Trophoblast cell (in vitro differentiated cells and primary cell): Measurements from ENCODE around the gene ASCC3.

Experiments
- DNase-seq, 2 donors: peaks; one replicate each; pipeline ENCODE4 v3.0.0-alpha.2; 2016
- H2AFZ ChIP-seq: 2 replicates; pipeline ENCODE4 v1.6.1; 2013; ENCODE audit warnings: low read length, moderate library complexity, mild to moderate bottlenecking; ENCODE audit not compliant: insufficient read depth, poor library complexity
- H2AK5ac ChIP-seq: 2 replicates; pipeline ENCODE4 v1.6.1; 2013; ENCODE audit warnings: mild to moderate bottlenecking, low read length
- H2BK120ac ChIP-seq: 2 replicates; pipeline ENCODE4 v1.6.1; 2013; ENCODE audit warnings: low read length, mild to moderate bottlenecking, moderate library complexity; ENCODE audit not compliant: insufficient read depth, poor library complexity
- H2BK12ac ChIP-seq: 2 replicates; pipeline ENCODE4 v1.6.1; 2013; ENCODE audit warnings: mild to moderate bottlenecking, low read length, moderate library complexity
- H2BK5ac ChIP-seq: 2 replicates; pipeline ENCODE4 v1.6.1; 2013; ENCODE audit warnings: low read length, low read depth, moderate library complexity, mild to moderate bottlenecking; ENCODE audit not compliant: poor library complexity
- H3K14ac ChIP-seq: 2 replicates; pipeline ENCODE4 v1.6.1; 2013; ENCODE audit warnings: mild to moderate bottlenecking, low read length
- H3K18ac ChIP-seq: 2 replicates; pipeline ENCODE4 v1.6.1; 2013; ENCODE audit warnings: mild to moderate bottlenecking, low read length
- H3K23ac ChIP-seq: 2 replicates; pipeline ENCODE4 v1.6.1; 2013; ENCODE audit warnings: low read length
- H3K27ac ChIP-seq: 2 replicates; pipeline ENCODE4 v1.5.1; 2013; ENCODE audit warnings: low read depth, mild to moderate bottlenecking, inconsistent platforms, low read length, moderate library complexity
- H3K27me3 ChIP-seq: 2 replicates; pipeline ENCODE4 v1.6.1; 2013; ENCODE audit warnings: inconsistent platforms, mild to moderate bottlenecking, low read length, moderate library complexity; ENCODE audit not compliant: insufficient read depth
- H3K36me3 ChIP-seq, 2 experiments: 1 replicate in 1 of 2; 2 replicates in 1 of 2; pipeline ENCODE4 v1.6.1; 2013; ENCODE audit warnings: low read length in 2 of 2, mild to moderate bottlenecking in 2 of 2, moderate library complexity in 1 of 2; ENCODE audit not compliant: insufficient read depth in 2 of 2, control insufficient read depth in 1 of 2
- H3K4ac ChIP-seq: 2 replicates; pipeline ENCODE4 v1.6.1; 2013; ENCODE audit warnings: low read depth, mild to moderate bottlenecking, low read length, moderate library complexity
- H3K4me1 ChIP-seq, 2 experiments: 1 replicate in 1 of 2; 2 replicates in 1 of 2; pipeline ENCODE4 v1.6.1; 2013; ENCODE audit warnings: low read length in 2 of 2, mild to moderate bottlenecking in 2 of 2, moderate library complexity in 1 of 2; ENCODE audit not compliant: insufficient read depth in 2 of 2, control insufficient read depth in 1 of 2
- H3K4me2 ChIP-seq: 2 replicates; pipeline ENCODE4 v1.6.1; 2013; ENCODE audit warnings: inconsistent platforms, mild to moderate bottlenecking, low read length, moderate library complexity
- H3K4me3 ChIP-seq: 2 replicates; pipeline ENCODE4 v1.5.1; 2013; ENCODE audit warnings: mild to moderate bottlenecking, low read depth, low read length, inconsistent platforms
- H3K79me1 ChIP-seq: one replicate; pipeline ENCODE4 v1.6.1; 2013; ENCODE audit warnings: low read length
- H3K79me2 ChIP-seq: 2 replicates; pipeline ENCODE4 v1.6.1; 2013; ENCODE audit warnings: low read length, mild to moderate bottlenecking; ENCODE audit not compliant: control insufficient read depth, insufficient read depth, poor library complexity
- H3K9ac ChIP-seq: 2 replicates; pipeline ENCODE4 v1.6.1; 2013; ENCODE audit warnings: mild to moderate bottlenecking, low read length
- H3K9me3 ChIP-seq: 2 replicates; pipeline ENCODE4 v1.6.1; 2013; ENCODE audit warnings: low read depth, mild to moderate bottlenecking, control low read depth, inconsistent platforms, low read length; ENCODE audit not compliant: insufficient read depth
- H4K12ac ChIP-seq: 2 replicates; pipeline ENCODE4 v1.6.1; 2013; ENCODE audit warnings: low read depth, mild to moderate bottlenecking, low read length, moderate library complexity
- H4K8ac ChIP-seq: 2 replicates; pipeline ENCODE4 v1.6.1; 2013; ENCODE audit warnings: low read depth, mild to moderate bottlenecking, low read length, moderate library complexity
- H4K91ac ChIP-seq: one replicate; pipeline ENCODE4 v1.6.1; 2013; ENCODE audit warnings: low read depth, mild to moderate bottlenecking, low read length, moderate library complexity
- WGBS: extraction: QIAGEN DNeasy Blood & Tissue Kit; methylation state at CpG from one replicate; pipeline ENCODE4 v1.1.7; 2013; ENCODE audit warnings: missing lambda C conversion rate; ENCODE audit not compliant: insufficient read length, insufficient coverage; ENCODE audit errors: extremely low coverage; 5-methylcytosine and 5-hydroxymethylcytosine counted together

The ASCC3 gene

DNA sequence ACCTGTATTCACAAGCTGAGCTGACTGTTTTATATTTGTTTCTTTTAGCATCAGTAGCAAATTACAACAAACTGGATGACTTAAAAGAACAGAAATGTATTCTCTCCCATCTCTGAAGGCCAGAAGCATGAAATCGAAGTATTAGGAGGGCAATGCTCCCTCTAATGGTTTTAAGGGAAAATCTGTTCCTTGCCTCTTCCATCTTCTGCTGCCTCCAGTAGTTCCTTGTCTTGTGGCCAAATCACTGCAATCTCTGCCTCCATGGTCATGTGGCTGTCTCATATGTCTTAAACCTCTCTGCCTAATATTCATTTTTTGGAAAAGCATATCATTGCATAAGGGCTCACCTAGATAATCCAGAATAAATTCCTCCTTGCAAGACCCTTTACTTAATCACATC lies 25.2 kb upstream of the ASCC3 start:
- Histone ChIP-seq H3K79me1 (no peaks in the 10 kb centered on the region), H4K8ac (no peak overlapping the region), H3K36me3 (no peaks in the 10 kb centered on the region), H3K9ac (no peak overlapping the region), H4K91ac (no peak overlapping the region), H3K4me1 (peaks cover 3% of the 10 kb centered on the region in 2 experiments), H2BK12ac (no peak overlapping the region), H4K12ac (no peak overlapping the region), H3K4me2 (no peak overlapping the region), H3K23ac (no peak overlapping the region), H2BK120ac (no peak overlapping the region), H3K18ac (no peak overlapping the region), H3K9me3 (no peaks in the 10 kb centered on the region), H3K27ac (no peak overlapping the region), H2AFZ (no peak overlapping the region), H3K27me3 (no peaks in the 10 kb centered on the region), H2BK5ac (no peak overlapping the region), H3K14ac (no peak overlapping the region), H3K4me3 (no peak overlapping the region), H3K79me2 (no peaks in the 10 kb centered on the region), H3K4ac (no peak overlapping the region), H2AK5ac (no peak overlapping the region)
- no peak for DNase-seq
- WGBS = no CpG with 5 or more reads among the region's 1 CpG

DNA sequence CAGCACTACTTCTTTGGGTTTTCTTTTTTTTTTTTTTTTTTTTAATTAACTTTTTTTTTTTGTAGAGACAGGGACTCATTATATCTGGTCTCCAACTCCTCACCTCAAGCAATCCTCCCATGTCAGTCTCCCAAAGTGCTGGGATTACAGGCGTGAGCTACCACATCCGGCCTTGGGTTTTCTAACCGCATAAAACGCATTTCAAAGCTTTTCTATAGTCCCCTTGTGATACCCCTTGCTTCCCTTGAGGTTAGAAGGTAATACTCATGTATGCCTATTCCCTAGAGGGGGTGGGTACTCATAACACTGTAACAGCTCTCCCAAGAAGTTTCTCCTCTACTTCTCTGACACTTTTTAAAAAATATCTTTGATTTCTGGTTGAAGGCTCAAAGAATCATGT lies 23.9 kb upstream of the ASCC3 start:
- no peak overlapping the region for H4K12ac ChIP-seq
- no peak for DNase-seq
- H3K23ac ChIP-seq = no peak overlapping the region
- no peak overlapping the region for H3K4me3 ChIP-seq
- no peak overlapping the region for H2BK5ac ChIP-seq
- H3K9me3 ChIP-seq = no peaks in the 10 kb centered on the region
- no peak overlapping the region for H3K9ac ChIP-seq
- H2AFZ ChIP-seq = no peak overlapping the region
- no peaks in the 10 kb centered on the region for H3K79me1 ChIP-seq
- no peaks in the 10 kb centered on the region for H3K36me3 ChIP-seq
- no peak overlapping the region for H4K91ac ChIP-seq
- no peak overlapping the region for H2AK5ac ChIP-seq
- H3K18ac ChIP-seq = no peak overlapping the region
- H3K79me2 ChIP-seq = no peaks in the 10 kb centered on the region
- H3K4ac ChIP-seq = no peak overlapping the region
- no peak overlapping the region for H4K8ac ChIP-seq
- no peak overlapping the region for H2BK12ac ChIP-seq
- no CpG with 5 or more reads among the region's 4 CpGs for WGBS
- H2BK120ac ChIP-seq = no peak overlapping the region
- no peak overlapping the region for H3K4me2 ChIP-seq
- H3K4me1 ChIP-seq = peaks cover 3% of the 10 kb centered on the region in 2 experiments
- H3K27me3 ChIP-seq = no peaks in the 10 kb centered on the region
- H3K27ac ChIP-seq = no peak overlapping the region
- no peak overlapping the region for H3K14ac ChIP-seq

- H3K14ac ChIP-seq = no peak overlapping the region
- no peaks in the 10 kb centered on the region for H3K36me3 ChIP-seq
- peak overlapping the region; percentile 6 for H4K91ac ChIP-seq
- H3K23ac ChIP-seq = no peak overlapping the region
- no peak overlapping the region for H3K4ac ChIP-seq
- H2BK12ac ChIP-seq = peak overlapping the region; percentile 40
- no peaks in the 10 kb centered on the region for H3K27me3 ChIP-seq
- no peak overlapping the region for H2AK5ac ChIP-seq
- H3K79me1 ChIP-seq = no peaks in the 10 kb centered on the region
- peak; percentile 33 to 65 for DNase-seq
- no peak overlapping the region for H4K8ac ChIP-seq
- no peak overlapping the region for H3K9ac ChIP-seq
- no peak overlapping the region for H3K27ac ChIP-seq
- H3K9me3 ChIP-seq = no peaks in the 10 kb centered on the region
- H2BK5ac ChIP-seq = no peak overlapping the region
- no peak overlapping the region for H3K18ac ChIP-seq
- no peak overlapping the region for H3K4me3 ChIP-seq
- no peak overlapping the region for H2AFZ ChIP-seq
- no CpG with 5 or more reads among the region's 4 CpGs for WGBS
- H2BK120ac ChIP-seq = no peak overlapping the region
- H3K79me2 ChIP-seq = no peaks in the 10 kb centered on the region
- H3K4me2 ChIP-seq = no peak overlapping the region
- H4K12ac ChIP-seq = no peak overlapping the region
- H3K4me1 ChIP-seq = peaks cover 3% of the 10 kb centered on the region in 2 experiments
Observed at GRCh38 chr6:100904316-100904715, 23.2 kb upstream of the ASCC3 start.

GRCh38 chr6:100901582-100901981 lies 20.5 kb upstream of the ASCC3 start:
- no peaks in the 10 kb centered on the region for H3K27me3 ChIP-seq
- no peak overlapping the region for H4K91ac ChIP-seq
- no peak overlapping the region for H3K27ac ChIP-seq
- no peak overlapping the region for H3K23ac ChIP-seq
- H4K8ac ChIP-seq = no peak overlapping the region
- H3K9me3 ChIP-seq = peaks cover 2% of the 10 kb centered on the region
- no peak for DNase-seq
- no peak overlapping the region for H2AK5ac ChIP-seq
- no peaks in the 10 kb centered on the region for H3K36me3 ChIP-seq
- H3K79me1 ChIP-seq = no peaks in the 10 kb centered on the region
- H2BK12ac ChIP-seq = no peak overlapping the region
- no peak overlapping the region for H3K4me3 ChIP-seq
- H3K4me2 ChIP-seq = no peak overlapping the region
- no CpG with 5 or more reads among the region's 3 CpGs for WGBS
- no peak overlapping the region for H4K12ac ChIP-seq
- no peak overlapping the region for H3K9ac ChIP-seq
- H3K79me2 ChIP-seq = no peaks in the 10 kb centered on the region
- H2BK120ac ChIP-seq = no peak overlapping the region
- H3K18ac ChIP-seq = no peak overlapping the region
- H2BK5ac ChIP-seq = no peak overlapping the region
- H2AFZ ChIP-seq = no peak overlapping the region
- peaks cover 3% of the 10 kb centered on the region in 2 experiments for H3K4me1 ChIP-seq
- H3K4ac ChIP-seq = no peak overlapping the region
- H3K14ac ChIP-seq = no peak overlapping the region
